Stimulated activated CD4-positive, alpha-beta T cell treated with anti-CD3 and anti-CD28 coated beads, Interleukin-2, amount 100 ng/mL, for 48 hours (primary cell): ENCODE measurements around the gene BEAN1.
"Not testable (repeated sequence)": the region's sequence is repeated elsewhere in the genome, so short reads cannot be mapped to it uniquely, and the experiment has no call there.

Experiments
- DNase-seq, 2 donors: peaks; one replicate each; pipeline ENCODE4 v3.0.0-alpha.2; 2020

The BEAN1 gene

GRCh38 chr16:66512272-66513110, 85.4 kb downstream of the BEAN1 start:
- no peak for DNase-seq

GRCh38 chr16:66513111-66513723, 86.1 kb downstream of the BEAN1 start:
- no peak for DNase-seq

GRCh38 chr16:66514391-66514790, 87.3 kb downstream of the BEAN1 start:
- not testable (repeated sequence) for DNase-seq

- not testable (repeated sequence) for DNase-seq
These were observed 88.0 kb downstream of the BEAN1 start for GRCh38 chr16:66514980-66515595.

- DNase-seq, result no peak
These were observed 88.8 kb downstream of the BEAN1 start for GRCh38 chr16:66515596-66516508.

- DNase-seq, result no peak
These were observed 89.4 kb downstream of the BEAN1 start for GRCh38 chr16:66516509-66516807.

GRCh38 chr16:66516808-66517585, 89.9 kb downstream of the BEAN1 start:
- DNase-seq, result peak; percentile 62 to 66

- DNase-seq, result no peak
These were observed 90.6 kb downstream of the BEAN1 start for GRCh38 chr16:66517586-66518263.

- no peak for DNase-seq
These were observed 92.6 kb downstream of the BEAN1 start for GRCh38 chr16:66519482-66520373.

GRCh38 chr16:66520406-66521170, 93.5 kb downstream of the BEAN1 start:
- DNase-seq, result no peak

GRCh38 chr16:66521252-66521713, 94.2 kb downstream of the BEAN1 start:
- DNase-seq, result no peak

- peak; percentile 85 to 91 for DNase-seq
These were observed 95.1 kb downstream of the BEAN1 start for GRCh38 chr16:66521951-66522771.

GRCh38 chr16:66522816-66523590, 95.9 kb downstream of the BEAN1 start:
- no peak for DNase-seq

- no peak for DNase-seq
These were observed 96.8 kb downstream of the BEAN1 start for GRCh38 chr16:66523861-66524354.

GRCh38 chr16:66524601-66525164, 97.6 kb downstream of the BEAN1 start:
- DNase-seq, result no peak

GRCh38 chr16:66525396-66526180, 98.5 kb downstream of the BEAN1 start:
- DNase-seq, result no peak
